GM19324 (cell line): ENCODE results near the gene CSF3.

Experiments
- ATAC-seq: cut with Tn5 transposase; IDR thresholded peaks from one replicate; pipeline ENCODE4 v1.9.1; 2021; ENCODE audit warnings: mild to moderate bottlenecking, moderate library complexity; ENCODE audit not compliant: unreplicated experiment, low FRiP score

The CSF3 gene

DNA sequence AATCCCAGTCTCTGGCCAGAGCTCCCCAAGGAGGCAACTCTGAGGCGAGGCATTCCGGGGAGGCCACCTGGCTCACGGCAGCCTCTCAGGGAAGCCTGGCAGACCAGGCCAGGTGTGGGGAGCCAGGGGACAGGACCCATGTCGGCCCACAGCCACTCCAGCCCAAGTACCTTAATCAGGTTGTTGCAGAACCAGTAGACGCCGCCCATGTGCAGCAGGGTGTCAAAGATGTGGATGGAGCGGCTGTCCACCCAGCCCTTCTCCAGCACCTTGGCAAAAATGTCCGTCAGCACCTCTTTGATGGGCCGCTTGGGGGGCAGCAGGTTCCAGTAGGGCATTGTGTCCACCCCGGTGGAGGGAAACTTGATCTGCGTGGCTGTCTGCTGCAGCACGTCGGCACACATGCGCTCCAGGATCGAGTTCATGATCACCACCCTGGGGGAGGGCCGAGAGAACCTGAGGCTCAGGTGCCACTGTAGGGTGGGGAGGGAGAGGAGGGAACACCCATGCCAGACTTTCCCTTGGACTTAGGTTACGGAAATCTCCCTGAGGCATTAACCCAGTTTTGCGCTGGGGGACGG lies 7.8 kb downstream of the CSF3 start:
- ATAC-seq: no peak

DNA sequence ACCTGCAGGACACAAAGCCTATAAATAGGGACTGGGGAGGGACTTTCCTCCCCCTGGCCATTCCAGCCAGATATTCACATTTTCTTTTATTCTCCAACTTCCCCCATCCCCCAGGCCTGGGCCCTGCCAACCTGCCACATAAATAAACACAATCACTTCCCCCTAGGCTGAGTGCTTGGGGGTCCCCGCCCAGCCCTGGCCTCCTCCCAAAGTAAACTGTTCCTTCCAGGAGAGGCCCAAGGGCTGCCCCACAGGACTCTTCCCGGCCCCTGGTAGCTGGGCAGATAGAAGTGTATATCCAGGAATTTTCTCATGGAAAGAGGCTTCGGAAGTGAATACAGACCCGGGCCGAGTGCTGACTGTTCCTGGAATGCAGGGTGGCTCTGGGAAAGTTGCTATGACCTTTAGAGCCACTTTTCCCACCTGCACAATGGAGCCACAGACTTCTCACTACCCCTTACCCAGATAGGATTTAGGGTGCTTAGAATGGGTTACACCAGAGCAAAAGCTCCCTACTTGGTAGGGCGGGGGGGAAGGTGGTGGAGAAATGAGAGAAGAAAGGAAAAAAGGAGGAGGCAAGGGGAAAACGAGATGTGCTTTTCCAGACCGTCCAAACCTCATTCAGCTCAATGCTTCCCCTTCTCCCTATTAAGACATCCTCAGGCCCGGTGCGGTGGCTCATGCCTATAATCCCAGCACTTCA lies 8.5 kb downstream of the CSF3 start:
- ATAC-seq: no peak

GRCh38 chr17:40024901-40025300 lies 9.7 kb downstream of the CSF3 start:
- no peak for ATAC-seq

GRCh38 chr17:40025559-40025958 lies 10.3 kb downstream of the CSF3 start:
- no peak for ATAC-seq

DNA sequence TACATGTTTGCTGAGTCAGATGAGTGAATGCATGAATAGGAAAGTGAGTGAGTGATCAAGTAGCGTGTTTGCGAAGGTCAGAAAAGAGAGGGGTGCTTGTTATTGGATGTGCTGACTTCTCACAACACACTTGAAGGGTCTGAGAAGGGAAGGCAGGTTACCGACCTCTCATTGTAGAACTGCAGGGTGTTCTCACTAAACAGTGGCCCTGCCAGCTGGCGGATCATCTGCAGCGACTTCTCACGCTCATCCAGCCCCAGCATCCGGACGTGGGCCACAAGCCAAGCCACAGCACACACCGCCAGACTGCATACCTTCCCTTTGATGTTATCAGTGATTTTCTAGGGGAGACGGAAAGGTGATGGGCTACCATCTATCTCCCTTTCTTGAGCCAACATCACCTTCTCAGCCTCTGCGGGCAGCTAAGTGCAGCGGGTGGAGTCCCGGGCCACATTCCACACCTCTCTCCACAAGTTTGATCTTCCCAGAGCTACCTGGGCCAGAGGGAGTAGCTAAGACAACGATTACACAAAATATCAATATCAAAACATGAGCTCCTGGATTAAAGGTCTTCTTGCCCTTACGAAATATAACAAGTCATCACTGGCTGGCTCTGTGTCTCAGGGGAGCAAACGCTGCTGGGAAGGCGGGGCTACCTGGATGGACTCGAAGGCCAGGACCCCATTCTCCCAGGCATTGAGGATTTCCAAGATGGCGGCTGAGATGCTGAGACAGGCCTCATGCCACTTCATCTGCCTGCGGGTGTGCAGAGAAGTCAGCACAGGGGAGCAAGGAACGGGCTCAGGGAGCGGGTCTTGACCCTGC lies 11.0 kb downstream of the CSF3 start:
- ATAC-seq: no peak

GRCh38 chr17:40026816-40027613 lies 11.8 kb downstream of the CSF3 start:
- no peak for ATAC-seq

DNA sequence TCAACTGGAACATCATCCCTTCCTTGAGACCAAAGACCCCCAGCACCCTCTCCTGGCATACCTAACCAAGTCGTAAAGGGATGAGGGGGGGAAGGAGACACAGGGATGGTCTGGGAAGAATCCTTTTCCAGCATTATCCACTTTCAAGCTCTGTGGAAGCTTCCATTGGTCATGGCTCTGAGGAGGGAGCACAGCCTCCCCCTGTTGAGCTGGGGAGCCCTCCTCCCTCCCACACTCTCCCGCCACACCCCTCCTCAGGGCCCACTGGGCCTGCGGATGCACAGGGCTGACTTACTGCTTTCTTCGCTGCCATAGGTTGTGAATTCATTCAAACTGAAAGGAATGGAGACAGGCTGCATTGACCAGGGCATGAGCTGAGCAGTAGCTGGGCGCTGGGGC lies 12.4 kb downstream of the CSF3 start:
- ATAC-seq: no peak

DNA sequence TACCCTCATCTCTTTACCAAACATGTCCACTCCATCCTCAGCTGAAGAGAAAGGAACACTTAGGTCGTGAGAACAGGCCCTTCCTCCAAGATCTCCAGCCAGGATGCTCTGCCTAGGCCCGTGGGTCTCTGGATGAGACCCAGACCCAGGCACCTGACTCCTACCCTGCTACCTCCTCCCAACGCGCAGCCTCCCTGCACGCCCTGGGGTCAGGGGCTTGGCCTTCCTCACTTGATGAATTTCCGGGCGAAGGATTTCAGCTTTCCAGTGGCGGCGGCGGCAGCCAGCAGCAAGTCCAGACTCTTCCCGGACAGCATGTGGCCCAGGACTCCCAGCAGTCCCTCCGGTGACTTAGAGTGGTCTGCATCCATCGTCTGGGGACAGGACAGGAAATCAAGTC lies 13.4 kb downstream of the CSF3 start:
- ATAC-seq: no peak

DNA sequence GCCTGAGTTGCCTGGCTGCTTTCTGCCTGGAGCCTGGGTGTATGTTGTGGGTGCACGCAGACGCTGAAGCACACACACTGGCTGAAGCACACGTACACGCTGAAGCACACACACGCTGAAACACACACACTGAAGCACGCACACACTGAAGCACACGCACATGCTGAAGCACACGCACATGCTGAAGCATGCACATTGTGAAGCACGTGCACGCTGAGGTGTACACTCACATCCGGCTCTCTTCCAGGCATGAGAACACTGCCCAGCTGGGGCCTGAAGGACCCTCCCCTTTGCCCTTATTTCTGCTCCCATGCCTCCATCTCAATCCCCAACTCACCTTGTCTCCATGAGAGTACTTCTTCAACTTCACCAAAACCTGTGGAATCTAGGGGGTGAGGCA lies 16.5 kb downstream of the CSF3 start:
- ATAC-seq: no peak

- no peak for ATAC-seq
These were observed 17.4 kb downstream of the CSF3 start for GRCh38 chr17:40032322-40033320.

GRCh38 chr17:40033339-40033738 lies 18.1 kb downstream of the CSF3 start:
- ATAC-seq: no peak

- no peak for ATAC-seq
These were observed 19.4 kb downstream of the CSF3 start for GRCh38 chr17:40034426-40035161.

GRCh38 chr17:40035162-40035559 lies 19.9 kb downstream of the CSF3 start:
- ATAC-seq: no peak

GRCh38 chr17:40038882-40039513 lies 23.8 kb downstream of the CSF3 start:
- ATAC-seq: no peak

DNA sequence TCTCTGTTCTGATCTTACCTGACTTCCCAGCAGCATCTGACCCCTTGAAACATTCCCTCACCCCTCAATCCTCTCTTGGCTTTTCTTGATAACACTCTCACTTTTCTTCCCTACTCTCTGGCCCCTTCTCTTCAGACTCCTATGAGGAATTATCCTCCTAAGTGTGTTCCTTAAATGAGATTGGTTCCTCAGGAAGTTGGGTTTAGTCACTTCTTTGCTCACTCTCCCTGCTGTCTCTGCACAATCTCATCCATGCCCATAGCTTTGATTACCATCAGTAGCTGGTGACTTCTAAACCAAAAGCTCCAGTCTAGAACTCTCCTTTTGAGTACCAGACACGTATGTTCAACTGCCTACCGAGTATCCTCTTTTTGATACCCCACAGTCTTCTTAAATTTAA lies 26.0 kb downstream of the CSF3 start:
- ATAC-seq: no peak

DNA sequence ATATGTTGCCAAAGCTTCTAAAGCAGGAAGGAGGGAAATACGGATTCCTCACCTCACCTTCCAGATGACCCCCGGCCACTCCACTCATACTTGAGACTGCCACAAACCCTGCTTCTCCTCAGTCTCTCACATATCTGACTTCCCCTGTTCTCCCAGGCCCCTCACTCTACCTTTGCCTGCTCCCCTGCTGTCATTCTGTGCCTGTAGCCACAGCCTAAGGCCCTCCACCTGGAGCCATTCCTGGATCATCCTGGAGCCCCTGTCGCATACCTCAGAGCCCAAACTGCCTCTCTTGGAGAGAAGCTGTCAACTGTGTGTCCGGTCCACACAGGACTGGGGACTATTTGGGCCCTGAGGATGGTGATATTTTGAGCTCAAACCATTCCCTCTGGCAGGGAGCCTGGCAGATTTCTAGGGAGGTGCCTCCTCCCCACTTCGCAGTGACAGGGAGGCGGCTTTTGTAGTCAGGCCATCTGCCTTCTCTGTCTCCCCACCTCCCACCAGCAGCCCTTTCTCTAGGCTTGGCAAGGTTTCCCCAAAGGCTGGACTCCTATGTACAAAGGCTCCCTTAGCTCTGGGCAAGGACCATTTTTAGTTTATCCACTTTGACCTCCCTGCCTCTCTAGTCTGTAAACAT lies 41.3 kb downstream of the CSF3 start:
- ATAC-seq: no peak

DNA sequence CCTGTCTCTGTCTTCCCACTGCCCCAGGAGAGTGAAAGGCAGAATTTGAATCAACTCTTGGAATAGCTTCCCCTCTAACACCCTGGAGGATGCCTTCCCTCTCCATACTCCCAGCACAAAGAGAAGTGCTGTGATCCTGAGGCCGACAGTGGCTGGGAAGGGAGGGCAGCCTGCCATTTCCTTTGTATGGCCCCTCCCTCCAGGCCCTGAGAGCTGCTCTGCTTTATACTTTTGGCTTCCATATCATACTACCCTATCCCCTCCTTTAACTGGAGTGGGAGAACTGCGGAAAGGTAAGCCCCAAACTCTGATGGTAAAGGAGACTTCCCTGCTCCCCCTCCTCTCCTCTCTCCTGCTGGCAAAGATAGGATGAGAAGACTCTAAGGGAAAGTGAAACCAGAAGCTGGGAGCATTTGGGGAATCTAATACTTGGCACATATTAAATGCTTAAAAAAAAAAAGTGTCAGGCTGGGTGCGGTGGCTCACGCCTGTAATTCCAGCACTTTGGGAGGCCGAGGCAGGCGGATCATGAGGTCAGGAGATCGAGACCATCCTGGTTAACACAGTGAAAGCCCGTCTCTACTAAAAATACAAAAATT lies 43.0 kb downstream of the CSF3 start:
- no peak for ATAC-seq

DNA sequence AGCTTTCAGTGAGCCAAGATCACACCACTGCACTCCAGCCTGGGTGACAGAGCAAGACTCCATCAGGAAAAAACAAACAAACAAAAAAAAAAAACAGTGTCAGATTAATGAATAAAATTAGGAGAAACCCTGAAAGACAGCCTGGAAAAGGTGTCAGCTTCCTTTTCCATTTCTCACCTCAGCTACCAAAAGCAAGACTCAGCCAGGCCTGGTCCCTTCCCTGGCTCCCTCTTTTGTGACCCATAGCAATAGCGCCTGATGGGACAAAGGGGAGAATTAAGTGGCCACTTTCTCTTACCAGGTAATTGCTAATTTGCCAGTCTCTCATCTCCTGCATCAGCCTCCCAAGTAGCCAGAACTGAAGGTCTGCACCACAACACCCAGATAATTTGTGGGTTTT lies 43.6 kb downstream of the CSF3 start:
- no peak for ATAC-seq
